HepG2 (cell line): ENCODE data around the gene TMEM238.

Experiments
- CEBPB ChIP-seq: IDR thresholded peaks from 2 replicates; pipeline ENCODE4 v1.6.1; 2011; ENCODE audit warnings: low read depth, low read length, improper control_type of control experiment, borderline replicate concordance
- MTA1 ChIP-seq: sonication (generic); formaldehyde crosslinking; IDR thresholded peaks from 2 replicates; pipeline ENCODE4 v1.4.0; 2020; ENCODE audit warnings: missing genetic modification reagents, mild to moderate bottlenecking, borderline replicate concordance

GRCh38 chr19:55355213-55355821, 28.8 kb downstream of the TMEM238 start:
- TF ChIP-seq CEBPB = no peak
- TF ChIP-seq MTA1 (CRISPR knock-in tag) = no peak
